ENCODE data around the gene ST3GAL6.

The ST3GAL6 gene

DNA sequence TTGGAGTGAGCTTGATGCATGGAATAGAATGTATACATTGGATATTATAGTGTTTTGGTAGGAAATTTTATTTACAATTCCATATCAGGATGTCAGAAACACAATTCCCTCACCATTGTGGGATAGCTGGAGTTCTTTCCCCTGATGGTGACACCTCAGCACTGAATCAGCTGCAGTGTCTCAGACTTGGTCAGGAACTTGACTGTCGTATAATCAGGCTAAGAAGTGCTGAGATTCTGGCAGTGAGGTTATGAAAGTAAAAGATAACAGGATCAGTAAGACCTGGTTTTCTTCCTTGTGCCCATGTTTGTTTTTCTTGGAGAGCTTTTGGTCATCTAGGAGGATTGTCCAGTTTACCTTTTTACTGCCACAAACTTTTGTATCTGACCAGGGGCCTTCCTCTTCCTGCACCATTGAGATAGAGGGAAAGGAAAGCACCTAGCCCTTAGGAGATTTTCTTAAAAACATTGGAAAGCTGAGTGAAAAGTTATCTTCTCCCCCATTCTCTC, 27.3 kb upstream of the ST3GAL6 start (continued):
- TF ChIP-seq, protein P1, sequence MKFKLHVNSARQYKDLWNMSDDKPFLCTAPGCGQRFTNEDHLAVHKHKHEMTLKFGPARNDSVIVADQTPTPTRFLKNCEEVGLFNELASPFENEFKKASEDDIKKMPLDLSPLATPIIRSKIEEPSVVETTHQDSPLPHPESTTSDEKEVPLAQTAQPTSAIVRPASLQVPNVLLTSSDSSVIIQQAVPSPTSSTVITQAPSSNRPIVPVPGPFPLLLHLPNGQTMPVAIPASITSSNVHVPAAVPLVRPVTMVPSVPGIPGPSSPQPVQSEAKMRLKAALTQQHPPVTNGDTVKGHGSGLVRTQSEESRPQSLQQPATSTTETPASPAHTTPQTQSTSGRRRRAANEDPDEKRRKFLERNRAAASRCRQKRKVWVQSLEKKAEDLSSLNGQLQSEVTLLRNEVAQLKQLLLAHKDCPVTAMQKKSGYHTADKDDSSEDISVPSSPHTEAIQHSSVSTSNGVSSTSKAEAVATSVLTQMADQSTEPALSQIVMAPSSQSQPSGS (tag by site-specific recombination; IDR thresholded peaks at IDR 0.05; ENCODE audit: low read depth) = no peak
- TF ChIP-seq KLF17 (tag by site-specific recombination; IDR thresholded peaks at IDR 0.05) (no peak), ZNF426 (tag by site-specific recombination; IDR thresholded peaks at IDR 0.05) (no peak), ZNF362 (tag by site-specific recombination; IDR thresholded peaks at IDR 0.05) (no peak), ZNF518A (tag by site-specific recombination; conservative IDR thresholded peaks at IDR 0.05; ENCODE audit: low read depth) (no peak), ZNF280D (tag by site-specific recombination; IDR thresholded peaks at IDR 0.05) (no peak), FEZF1 (tag by site-specific recombination; IDR thresholded peaks at IDR 0.05) (no peak), ZFP69B (tag by site-specific recombination; IDR thresholded peaks at IDR 0.05) (no peak), PRDM6 (tag by site-specific recombination; IDR thresholded peaks at IDR 0.05) (no peak), ZNF174 (tag by site-specific recombination; IDR thresholded peaks at IDR 0.05) (no peak)

- ChIA-PET CTCF (no interaction called here), POLR2A (no interaction called here)
- no peaks in the 10 kb centered on the region for H3K4me1 ChIP-seq (ENCODE audit: control insufficient read depth, insufficient read depth, low read length)
- H3K36me3 ChIP-seq (ENCODE audit: control insufficient read depth in 2 of 2, insufficient read depth in 1 of 2, low read length in 2 of 2) = no peaks in the 10 kb centered on the region
- H3K4me3 ChIP-seq (ENCODE audit: low read depth, low read length) = no peak overlapping the region
- no peaks in the 10 kb centered on the region for H3K9me3 ChIP-seq (ENCODE audit: control insufficient read depth, insufficient read depth, low read depth, low read length)
- no peak overlapping the region for H3K27ac ChIP-seq (ENCODE audit: extremely low read depth, low read depth, low read length)
- TF ChIP-seq KLF17 (tag by site-specific recombination; IDR thresholded peaks at IDR 0.05) (no peak), ZNF221 (tag by site-specific recombination; IDR thresholded peaks at IDR 0.05; ENCODE audit: borderline replicate concordance) (no peak), ZNF843 (tag by site-specific recombination; IDR thresholded peaks at IDR 0.05) (no peak), ZNF146 (tag by site-specific recombination; IDR thresholded peaks at IDR 0.05) (no peak), ZNF394 (tag by site-specific recombination; IDR thresholded peaks at IDR 0.05; ENCODE audit: borderline replicate concordance) (no peak)
- TF ChIP-seq, protein P2, sequence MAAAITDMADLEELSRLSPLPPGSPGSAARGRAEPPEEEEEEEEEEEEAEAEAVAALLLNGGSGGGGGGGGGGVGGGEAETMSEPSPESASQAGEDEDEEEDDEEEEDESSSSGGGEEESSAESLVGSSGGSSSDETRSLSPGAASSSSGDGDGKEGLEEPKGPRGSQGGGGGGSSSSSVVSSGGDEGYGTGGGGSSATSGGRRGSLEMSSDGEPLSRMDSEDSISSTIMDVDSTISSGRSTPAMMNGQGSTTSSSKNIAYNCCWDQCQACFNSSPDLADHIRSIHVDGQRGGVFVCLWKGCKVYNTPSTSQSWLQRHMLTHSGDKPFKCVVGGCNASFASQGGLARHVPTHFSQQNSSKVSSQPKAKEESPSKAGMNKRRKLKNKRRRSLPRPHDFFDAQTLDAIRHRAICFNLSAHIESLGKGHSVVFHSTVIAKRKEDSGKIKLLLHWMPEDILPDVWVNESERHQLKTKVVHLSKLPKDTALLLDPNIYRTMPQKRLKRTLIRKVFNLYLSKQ (tag by site-specific recombination; IDR thresholded peaks at IDR 0.05; ENCODE audit: borderline replicate concordance) = no peak
- TF ChIP-seq, protein P3, sequence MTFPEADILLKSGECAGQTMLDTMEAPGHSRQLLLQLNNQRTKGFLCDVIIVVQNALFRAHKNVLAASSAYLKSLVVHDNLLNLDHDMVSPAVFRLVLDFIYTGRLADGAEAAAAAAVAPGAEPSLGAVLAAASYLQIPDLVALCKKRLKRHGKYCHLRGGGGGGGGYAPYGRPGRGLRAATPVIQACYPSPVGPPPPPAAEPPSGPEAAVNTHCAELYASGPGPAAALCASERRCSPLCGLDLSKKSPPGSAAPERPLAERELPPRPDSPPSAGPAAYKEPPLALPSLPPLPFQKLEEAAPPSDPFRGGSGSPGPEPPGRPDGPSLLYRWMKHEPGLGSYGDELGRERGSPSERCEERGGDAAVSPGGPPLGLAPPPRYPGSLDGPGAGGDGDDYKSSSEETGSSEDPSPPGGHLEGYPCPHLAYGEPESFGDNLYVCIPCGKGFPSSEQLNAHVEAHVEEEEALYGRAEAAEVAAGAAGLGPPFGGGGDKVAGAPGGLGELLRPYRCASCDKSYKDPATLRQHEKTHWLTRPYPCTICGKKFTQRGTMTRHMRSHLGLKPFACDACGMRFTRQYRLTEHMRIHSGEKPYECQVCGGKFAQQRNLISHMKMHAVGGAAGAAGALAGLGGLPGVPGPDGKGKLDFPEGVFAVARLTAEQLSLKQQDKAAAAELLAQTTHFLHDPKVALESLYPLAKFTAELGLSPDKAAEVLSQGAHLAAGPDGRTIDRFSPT (tag by site-specific recombination; IDR thresholded peaks at IDR 0.05) = no peak
Observed at GRCh38 chr3:98737301-98737700, 25.8 kb upstream of the ST3GAL6 start.

All from HEK293 (cell line).